IMR-90 (cell line): ENCODE results near the gene MAPRE3. TPM values are rescaled to one million over a fixed set of nuclear protein-coding genes. Genes with fewer than 3 reads are reported as not detected.

Experiments
- ATAC-seq: fragments of 200-7000 bp; cut with Tn5 transposase; 2 replicates; pipeline ENCODE4 v1.9.1; 2020; ENCODE audit warnings: low read depth, mild to moderate bottlenecking, moderate library complexity
- BruUV-seq: library from RNA; stranded (reverse); fragments of 400-500 nt; replicated peaks from 2 replicates; lab custom pipeline; 2021; lab: Mats Ljungman, UMichigan
- CTCF ChIA-PET: fragments of 300-600 bp; formaldehyde crosslinking; extraction: SDS; loops from one replicate; lab custom pipeline; 2021; ENCODE audit warnings: antibody characterized with exemption; lab: Yijun Ruan, JAX
- POLR2A ChIA-PET: fragments of 300-600 bp; sonication (Branson Sonifier 250); formaldehyde crosslinking; loops from one replicate; lab custom pipeline; 2022; ENCODE audit warnings: antibody characterized with exemption; ENCODE audit not compliant: unreplicated experiment; lab: Charles Lee
- DNase-seq: peaks from one replicate; pipeline ENCODE4 v3.0.0; 2013
- H2AFZ ChIP-seq: replicated peaks from 2 replicates; pipeline ENCODE3; 2013; ENCODE audit warnings: low read length, mild to moderate bottlenecking; ENCODE audit not compliant: poor library complexity
- H2AK5ac ChIP-seq: 2 replicates; pipeline ENCODE4 v1.6.1; 2013; ENCODE audit warnings: low read depth, low read length, inconsistent platforms
- H2AK9ac ChIP-seq: replicated peaks from 2 replicates; pipeline ENCODE3; 2013; ENCODE audit warnings: mild to moderate bottlenecking, low read depth, low read length, moderate library complexity; ENCODE audit not compliant: poor library complexity
- H2BK120ac ChIP-seq: 2 replicates; pipeline ENCODE4 v1.6.1; 2013; ENCODE audit warnings: low read depth, low read length, inconsistent platforms
- H2BK15ac ChIP-seq: 3 replicates; pipeline ENCODE4 v1.6.1; 2013; ENCODE audit warnings: low read depth, low read length, inconsistent platforms
- H2BK20ac ChIP-seq: 2 replicates; pipeline ENCODE4 v1.6.1; 2013; ENCODE audit warnings: low read depth, mild to moderate bottlenecking, inconsistent platforms, low read length, moderate library complexity
- H2BK5ac ChIP-seq: 2 replicates; pipeline ENCODE4 v1.6.1; 2013; ENCODE audit warnings: mild to moderate bottlenecking, low read depth, low read length, inconsistent platforms; ENCODE audit not compliant: poor library complexity, severe bottlenecking
- H3K14ac ChIP-seq: replicated peaks from 2 replicates; pipeline ENCODE4 v1.6.1; 2013; ENCODE audit warnings: low read depth, low read length, inconsistent platforms
- H3K18ac ChIP-seq: 2 replicates; pipeline ENCODE4 v1.6.1; 2013; ENCODE audit warnings: low read depth, low read length, control low read depth
- H3K23ac ChIP-seq: 2 replicates; pipeline ENCODE4 v1.6.1; 2013; ENCODE audit warnings: low read depth, low read length, inconsistent platforms
- H3K27ac ChIP-seq: 2 replicates; pipeline ENCODE4 v1.5.1; 2013; ENCODE audit warnings: mild to moderate bottlenecking, control low read depth, low read length; ENCODE audit not compliant: insufficient read depth
- H3K27me3 ChIP-seq: 2 replicates; pipeline ENCODE4 v1.6.1; 2013; ENCODE audit warnings: low read length; ENCODE audit not compliant: control insufficient read depth, insufficient read depth
- H3K36me3 ChIP-seq: 2 replicates; pipeline ENCODE4 v1.6.1; 2013; ENCODE audit warnings: low read length, mixed read lengths; ENCODE audit not compliant: control insufficient read depth, insufficient read depth
- H3K4ac ChIP-seq: 2 replicates; pipeline ENCODE4 v1.6.1; 2013; ENCODE audit warnings: low read depth, low read length, inconsistent platforms
- H3K4me1 ChIP-seq: 2 replicates; pipeline ENCODE4 v1.6.1; 2013; ENCODE audit warnings: low read length, mixed read lengths; ENCODE audit not compliant: control insufficient read depth, insufficient read depth
- H3K4me2 ChIP-seq: 2 replicates; pipeline ENCODE4 v1.6.1; 2013; ENCODE audit warnings: low read depth, mild to moderate bottlenecking, control low read depth, low read length, moderate library complexity
- H3K4me3 ChIP-seq: 2 replicates; pipeline ENCODE4 v1.5.1; 2013; ENCODE audit warnings: low read depth, mild to moderate bottlenecking, control low read depth, low read length, moderate library complexity; ENCODE audit not compliant: insufficient read depth
- H3K56ac ChIP-seq: 2 replicates; pipeline ENCODE4 v1.6.1; 2013; ENCODE audit warnings: low read length, inconsistent platforms; ENCODE audit not compliant: insufficient read depth; ENCODE audit errors: extremely low read depth
- H3K79me1 ChIP-seq, 2 experiments: 2 replicates each; pipeline ENCODE4 v1.6.1; 2013; ENCODE audit warnings: low read length in 2 of 2, inconsistent platforms in 1 of 2, low read depth in 1 of 2
- H3K9ac ChIP-seq: 2 replicates; pipeline ENCODE4 v1.6.1; 2013; ENCODE audit warnings: low read depth, low read length, control low read depth
- H3K9me1 ChIP-seq: 2 replicates; pipeline ENCODE4 v1.6.1; 2013; ENCODE audit warnings: low read length, inconsistent platforms; ENCODE audit not compliant: insufficient read depth
- H3K9me3 ChIP-seq: 2 replicates; pipeline ENCODE4 v1.6.1; 2013; ENCODE audit warnings: low read length; ENCODE audit not compliant: control insufficient read depth, insufficient read depth
- H4K20me1 ChIP-seq: 2 replicates; pipeline ENCODE4 v1.6.1; 2013; ENCODE audit warnings: low read length, inconsistent platforms; ENCODE audit not compliant: insufficient read depth
- H4K5ac ChIP-seq: 2 replicates; pipeline ENCODE4 v1.6.1; 2013; ENCODE audit warnings: mild to moderate bottlenecking, low read depth, low read length, control low read depth
- H4K8ac ChIP-seq, 2 experiments: 2 replicates each; pipeline ENCODE4 v1.6.1; 2013; ENCODE audit warnings: low read depth in 2 of 2, low read length in 2 of 2, control low read depth in 1 of 2, inconsistent platforms in 1 of 2
- H4K91ac ChIP-seq: 2 replicates; pipeline ENCODE4 v1.6.1; 2013; ENCODE audit warnings: low read depth, low read length, inconsistent platforms; ENCODE audit not compliant: insufficient read depth
- BHLHE40 ChIP-seq: fragments of 150-350 bp; IDR thresholded peaks from 2 replicates; pipeline ENCODE4 v1.6.1; 2016; ENCODE audit warnings: mild to moderate bottlenecking, low read depth, low read length
- CEBPB ChIP-seq: IDR thresholded peaks from 2 replicates; pipeline ENCODE4 v1.6.1; 2012; ENCODE audit warnings: low read depth, low read length, improper control_type of control experiment
- CHD1 ChIP-seq: IDR thresholded peaks from 2 replicates; pipeline ENCODE4 v1.6.1; 2012; ENCODE audit warnings: low read depth, low read length, improper control_type of control experiment
- MAFK ChIP-seq: IDR thresholded peaks from 2 replicates; pipeline ENCODE4 v1.6.1; 2012; ENCODE audit warnings: low read depth, low read length, improper control_type of control experiment
- MXI1 ChIP-seq: IDR thresholded peaks from 2 replicates; pipeline ENCODE4 v1.6.1; 2012; ENCODE audit warnings: low read depth, mild to moderate bottlenecking, low read length, moderate library complexity, borderline replicate concordance
- NFE2L2 ChIP-seq: fragments of 150-350 bp; IDR thresholded peaks from 2 replicates; pipeline ENCODE4 v1.6.1; 2016; ENCODE audit warnings: low read depth, mild to moderate bottlenecking, low read length
- RAD21 ChIP-seq: IDR thresholded peaks from 2 replicates; pipeline ENCODE4 v1.6.1; 2012; ENCODE audit warnings: low read length, improper control_type of control experiment
- RCOR1 ChIP-seq: IDR thresholded peaks from 2 replicates; pipeline ENCODE4 v1.6.1; 2012; ENCODE audit warnings: mild to moderate bottlenecking, low read length, improper control_type of control experiment; ENCODE audit not compliant: insufficient replicate concordance
- WGBS, 2 experiments: methylation state at CpG; one replicate each; pipeline versions ENCODE4 v1.1.5 to v1.1.7; 2013; ENCODE audit warnings: missing lambda C conversion rate in 2 of 2; ENCODE audit not compliant: insufficient read length in 1 of 2; ENCODE audit errors: extremely low coverage in 2 of 2; 5-methylcytosine and 5-hydroxymethylcytosine counted together
- dilution Hi-C: fragments of 300-500 bp; cut with HindIII; formaldehyde crosslinking; loops from one replicate; pipeline ENCODE4 v1.14.3; 2018; ENCODE audit warnings: low sequenced_read_pairs; ENCODE audit not compliant: unreplicated experiment
- in situ Hi-C: fragments of 300-500 bp; cut with MboI; formaldehyde crosslinking; loops from 3 replicates; pipeline ENCODE4 v1.14.3; 2019; ENCODE audit warnings: low sequenced_read_pairs, inconsistent platforms, mixed read lengths
- intact Hi-C: fragments of 100-400 bp; cut with micrococcal nuclease; formaldehyde crosslinking; loops from 2 replicates; pipeline ENCODE4 v1.10.0; 2022
- polyA plus RNA-seq, 3 experiments: library from polyadenylated mRNA; depleted of rRNA; stranded (reverse); fragments of >200 nt; gene quantifications; 2 replicates each; pipeline ENCODE4 v1.2.3, GENCODE V29; 2012; ENCODE audit warnings: low replicate concordance in 1 of 3
- total RNA-seq: library from RNA; depleted of rRNA; stranded (reverse); fragments of >200 nt; gene quantifications from 2 replicates; pipeline ENCODE4 v1.2.3, GENCODE V29; 2012
- TF ChIP-seq, protein P1 (sequence below): conservative IDR thresholded peaks from 2 replicates; pipeline ENCODE4 v1.5.1; 2012; ENCODE audit warnings: mild to moderate bottlenecking, low read depth, low read length, improper control_type of control experiment
- TF ChIP-seq, protein P2 (sequence below): fragments of 150-350 bp; IDR thresholded peaks from 2 replicates; pipeline ENCODE4 v1.6.1; 2016; ENCODE audit warnings: low read depth, mild to moderate bottlenecking, low read length, moderate library complexity, borderline replicate concordance

MAPRE3 gene
- total and polyA plus RNA-seq, 2 of the 4 experiments (the other 2 are of a cell fraction) = 1.8 to 20.3 TPM

DNA sequence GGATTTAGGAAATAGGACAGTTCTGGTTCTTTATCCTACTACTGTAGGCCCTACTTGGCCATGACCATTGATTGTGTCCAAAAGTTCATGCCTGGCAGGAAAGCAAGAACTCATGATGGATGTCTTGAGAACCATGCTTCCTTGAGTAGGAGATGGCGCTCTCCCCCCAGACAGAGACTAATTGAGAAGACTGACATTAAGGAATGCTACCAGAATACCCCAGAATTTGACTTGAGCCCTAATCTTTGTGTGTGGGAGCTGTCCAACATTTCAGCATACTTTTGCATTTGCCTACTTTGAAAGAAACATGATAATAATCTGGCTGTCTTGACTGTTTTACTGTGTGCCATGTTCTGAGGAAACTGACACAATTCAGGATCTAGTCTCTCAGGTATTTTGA is 23.3 kb downstream of the MAPRE3 start:
- Histone ChIP-seq H3K9ac (no peak overlapping the region), H3K27ac (no peak overlapping the region), H3K27me3 (no peaks in the 10 kb centered on the region; the same call in 1 of the 2 replicates), H4K5ac (no peak overlapping the region), H4K20me1 (peaks cover 9% of the 10 kb centered on the region; the same call in 1 of the 2 replicates), H3K79me1 (no peaks in the 10 kb centered on the region), H2BK20ac (no peak overlapping the region), H3K9me3 (no peaks in the 10 kb centered on the region), H3K56ac (no peak overlapping the region), H4K8ac (no peak overlapping the region), H3K4me2 (no peak overlapping the region), H2BK120ac (no peak overlapping the region), H2AFZ (no peak overlapping the region), H3K18ac (no peak overlapping the region), H2BK15ac (no peak overlapping the region), H3K23ac (no peak overlapping the region), H3K4me3 (no peak overlapping the region), H3K9me1 (no peaks in the 10 kb centered on the region), H3K4me1 (no peaks in the 10 kb centered on the region; the same call in 1 of the 2 replicates), H4K91ac (no peak overlapping the region), H2AK9ac (no peak overlapping the region), H3K36me3 (no peaks in the 10 kb centered on the region), H2BK5ac (no peak overlapping the region), H2AK5ac (no peak overlapping the region), H3K14ac (no peak overlapping the region), H3K4ac (no peak overlapping the region)
- DNase-seq (no peak), ATAC-seq (no peak)
- intact Hi-C loops (no loop called here), dilution Hi-C loops (no loop called here), in situ Hi-C loops (no loop called here)
- ChIA-PET POLR2A (no interaction called here), CTCF (no interaction called here)
- TF ChIP-seq, protein P1, sequence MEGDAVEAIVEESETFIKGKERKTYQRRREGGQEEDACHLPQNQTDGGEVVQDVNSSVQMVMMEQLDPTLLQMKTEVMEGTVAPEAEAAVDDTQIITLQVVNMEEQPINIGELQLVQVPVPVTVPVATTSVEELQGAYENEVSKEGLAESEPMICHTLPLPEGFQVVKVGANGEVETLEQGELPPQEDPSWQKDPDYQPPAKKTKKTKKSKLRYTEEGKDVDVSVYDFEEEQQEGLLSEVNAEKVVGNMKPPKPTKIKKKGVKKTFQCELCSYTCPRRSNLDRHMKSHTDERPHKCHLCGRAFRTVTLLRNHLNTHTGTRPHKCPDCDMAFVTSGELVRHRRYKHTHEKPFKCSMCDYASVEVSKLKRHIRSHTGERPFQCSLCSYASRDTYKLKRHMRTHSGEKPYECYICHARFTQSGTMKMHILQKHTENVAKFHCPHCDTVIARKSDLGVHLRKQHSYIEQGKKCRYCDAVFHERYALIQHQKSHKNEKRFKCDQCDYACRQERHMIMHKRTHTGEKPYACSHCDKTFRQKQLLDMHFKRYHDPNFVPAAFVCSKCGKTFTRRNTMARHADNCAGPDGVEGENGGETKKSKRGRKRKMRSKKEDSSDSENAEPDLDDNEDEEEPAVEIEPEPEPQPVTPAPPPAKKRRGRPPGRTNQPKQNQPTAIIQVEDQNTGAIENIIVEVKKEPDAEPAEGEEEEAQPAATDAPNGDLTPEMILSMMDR = no peak
- TF ChIP-seq CEBPB (no peak), RAD21 (no peak), BHLHE40 (no peak), RCOR1 (no peak), MXI1 (no peak), MAFK (no peak), NFE2L2 (no peak), CHD1 (no peak)
- TF ChIP-seq, protein P2, sequence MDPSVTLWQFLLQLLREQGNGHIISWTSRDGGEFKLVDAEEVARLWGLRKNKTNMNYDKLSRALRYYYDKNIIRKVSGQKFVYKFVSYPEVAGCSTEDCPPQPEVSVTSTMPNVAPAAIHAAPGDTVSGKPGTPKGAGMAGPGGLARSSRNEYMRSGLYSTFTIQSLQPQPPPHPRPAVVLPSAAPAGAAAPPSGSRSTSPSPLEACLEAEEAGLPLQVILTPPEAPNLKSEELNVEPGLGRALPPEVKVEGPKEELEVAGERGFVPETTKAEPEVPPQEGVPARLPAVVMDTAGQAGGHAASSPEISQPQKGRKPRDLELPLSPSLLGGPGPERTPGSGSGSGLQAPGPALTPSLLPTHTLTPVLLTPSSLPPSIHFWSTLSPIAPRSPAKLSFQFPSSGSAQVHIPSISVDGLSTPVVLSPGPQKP = no peak
- no CpG with 5 or more reads among the region's 1 CpG for WGBS, 2 experiments
- no TSS peak for BruUV-seq
